H1 (cell line): Measurements from ENCODE around the gene RPTN. TPM values are rescaled to one million over a fixed set of nuclear protein-coding genes. Genes with fewer than 3 reads are reported as not detected.

ENCODE experiments used
- CREB1 ChIP-seq: IDR thresholded peaks from 2 replicates; pipeline ENCODE4 v1.6.1; 2012; ENCODE audit warnings: inconsistent platforms
- CTCF ChIP-seq, 3 experiments: IDR thresholded peaks; 1 replicate in 2 of 3; 2 replicates in 1 of 3; pipeline versions ENCODE4 v1.5.1 to v1.6.1; 2011; ENCODE audit warnings: low read length in 3 of 3, mild to moderate bottlenecking in 3 of 3, inconsistent platforms in 2 of 3, low read depth in 1 of 3, moderate library complexity in 1 of 3; ENCODE audit not compliant: insufficient read depth in 1 of 3; ENCODE audit errors: control extremely low read depth in 1 of 3
- HDAC6 ChIP-seq: IDR thresholded peaks from one replicate; pipeline ENCODE4 v1.7.1; 2012; ENCODE audit warnings: low read depth, mild to moderate bottlenecking, inconsistent platforms, low read length, moderate library complexity
- MAFK ChIP-seq: IDR thresholded peaks from 2 replicates; pipeline ENCODE4 v1.6.1; 2012; ENCODE audit warnings: low read depth, mild to moderate bottlenecking, improper control_type of control experiment, low read length
- SIRT6 ChIP-seq: IDR thresholded peaks from one replicate; pipeline ENCODE4 v1.7.1; 2012; ENCODE audit warnings: low read length, inconsistent platforms
- polyA plus RNA-seq, 7 experiments: library from polyadenylated mRNA; depleted of rRNA in 3 of 7; stranded (reverse) in 5 of 7; unstranded in 2 of 7; fragments of >200 nt in 5 of 7; fragments of 200-250 nt in 2 of 7; gene quantifications; 1 replicate in 5 of 7; 2 replicates in 1 of 7; 4 replicates in 1 of 7; pipeline versions ENCODE4 v1.2.1 to v1.2.3, GENCODE V29; 2011 to 2013; ENCODE audit warnings: missing spikeins in 2 of 7, mixed read lengths in 2 of 7
- total RNA-seq: library from RNA; stranded (reverse); fragmentation: NEBNext Ultra II Directional; extraction: Animal tissue kit (Norgen Biotek cat#: 25700); gene quantifications from 2 replicates; pipeline ENCODE4 v1.2.1, GENCODE V29; 2021

Gene RPTN
- total and polyA plus RNA-seq, 2 of the 8 experiments (the other 6 are each of a cell fraction or from before 2014, with no cell fraction given) = not detected

GRCh38 chr1:152185544-152186391 is 26.7 kb upstream of the RPTN start (continued):
- TF ChIP-seq CTCF (IDR thresholded peaks at IDR 0.05; ENCODE audit: control extremely low read depth in 1 of 3, insufficient read depth in 1 of 3, low read depth in 1 of 3, low read length in 3 of 3) (peak; percentile 46 to 77 (median 74)), SIRT6 (no peak), CREB1 (no peak), HDAC6 (no peak), MAFK (no peak)
